Measurements from ENCODE around the gene KIAA1210. TPM values are rescaled to one million over a fixed set of nuclear protein-coding genes. Genes with fewer than 3 reads are reported as not detected.

KIAA1210 gene
- total RNA-seq, 1 donor from 2014 or later, result 4.9 TPM

GRCh38 chrX:119093991-119094735 is 33.4 kb downstream of the KIAA1210 start:
- no peak for DNase-seq (ENCODE audit: low spot score)

GRCh38 chrX:119090627-119091026 is 37.0 kb downstream of the KIAA1210 start:
- DNase-seq (ENCODE audit: low spot score), result no peak

GRCh38 chrX:119089619-119090018 is 38.0 kb downstream of the KIAA1210 start:
- DNase-seq (ENCODE audit: low spot score), result no peak

GRCh38 chrX:119087121-119087520 is 40.5 kb downstream of the KIAA1210 start:
- DNase-seq (ENCODE audit: low spot score), result no peak

- no peak for DNase-seq (ENCODE audit: low spot score)
Observed at GRCh38 chrX:119084766-119085165, 42.8 kb downstream of the KIAA1210 start.

- DNase-seq (ENCODE audit: low spot score), result no peak
Observed at GRCh38 chrX:119082278-119082677, 45.3 kb downstream of the KIAA1210 start.

GRCh38 chrX:119075270-119076025 is 52.2 kb downstream of the KIAA1210 start:
- DNase-seq (ENCODE audit: low spot score), result no peak

GRCh38 chrX:119073911-119074310 is 53.7 kb downstream of the KIAA1210 start:
- no peak for DNase-seq (ENCODE audit: low spot score)

GRCh38 chrX:119073200-119073905 is 54.3 kb downstream of the KIAA1210 start:
- no peak for DNase-seq (ENCODE audit: low spot score)

- DNase-seq (ENCODE audit: low spot score), result no peak
Observed at GRCh38 chrX:119072744-119073143, 54.9 kb downstream of the KIAA1210 start, which contains the start of gene CT47C1. Gene CT47C1, plus strand, starts transcription at chrX:119072993. Its CDS starts 233 bp downstream, at chrX:119073226.

- no peak for DNase-seq (ENCODE audit: low spot score)
Observed at GRCh38 chrX:119071381-119071780, 56.2 kb downstream of the KIAA1210 start.

- no peak for DNase-seq (ENCODE audit: low spot score)
Observed at GRCh38 chrX:119069762-119070161, 57.9 kb downstream of the KIAA1210 start.

GRCh38 chrX:119069128-119069527 is 58.5 kb downstream of the KIAA1210 start:
- no peak for DNase-seq (ENCODE audit: low spot score)

- peak; percentile 60 for DNase-seq (ENCODE audit: low spot score)
Observed at GRCh38 chrX:119067023-119067739, 60.4 kb downstream of the KIAA1210 start.

- DNase-seq (ENCODE audit: low spot score), result no peak
Observed at GRCh38 chrX:119063428-119063827, 64.2 kb downstream of the KIAA1210 start.

- DNase-seq (ENCODE audit: low spot score), result no peak
Observed at GRCh38 chrX:119062750-119063374, 64.8 kb downstream of the KIAA1210 start.

- no peak for DNase-seq (ENCODE audit: low spot score)
Observed at GRCh38 chrX:119055687-119056086, 71.9 kb downstream of the KIAA1210 start.

GRCh38 chrX:119045884-119046283 is 81.7 kb downstream of the KIAA1210 start:
- no peak for DNase-seq (ENCODE audit: low spot score)

- no peak for DNase-seq (ENCODE audit: low spot score)
Observed at GRCh38 chrX:119042996-119043395, 84.6 kb downstream of the KIAA1210 start.

- no peak for DNase-seq (ENCODE audit: low spot score)
Observed at GRCh38 chrX:119042040-119042439, 85.6 kb downstream of the KIAA1210 start.

- DNase-seq (ENCODE audit: low spot score), result no peak
Observed at GRCh38 chrX:119041175-119041574, 86.4 kb downstream of the KIAA1210 start.

Measured in ureter (tissue), 1 donor.